Measurements from ENCODE around the gene GALNT10.

DNA sequence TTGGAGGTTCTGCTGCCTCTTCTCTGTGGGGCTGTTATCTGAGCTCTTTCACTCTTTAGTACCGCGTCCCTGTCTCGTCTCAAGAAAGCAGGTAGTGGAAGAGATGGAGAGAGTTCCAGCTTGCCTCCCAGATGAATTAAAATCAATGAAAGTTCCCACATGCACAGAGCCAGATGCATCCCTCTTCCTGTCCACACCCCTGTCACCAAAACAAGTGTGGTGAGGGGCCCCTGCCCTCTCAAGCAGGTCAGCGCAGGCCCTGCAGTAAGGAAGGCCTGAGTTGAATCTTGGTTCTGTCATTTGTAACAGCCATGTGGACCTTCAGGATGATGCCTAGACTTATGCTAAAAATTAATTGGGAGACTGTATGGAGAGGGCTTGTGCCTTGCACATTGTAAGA, 26.9 kb downstream of the GALNT10 start:
- TF ChIP-seq CEBPB (IDR thresholded peaks at IDR 0.05; ENCODE audit: low read depth, low read length): no peak
- TF ChIP-seq, protein P1, sequence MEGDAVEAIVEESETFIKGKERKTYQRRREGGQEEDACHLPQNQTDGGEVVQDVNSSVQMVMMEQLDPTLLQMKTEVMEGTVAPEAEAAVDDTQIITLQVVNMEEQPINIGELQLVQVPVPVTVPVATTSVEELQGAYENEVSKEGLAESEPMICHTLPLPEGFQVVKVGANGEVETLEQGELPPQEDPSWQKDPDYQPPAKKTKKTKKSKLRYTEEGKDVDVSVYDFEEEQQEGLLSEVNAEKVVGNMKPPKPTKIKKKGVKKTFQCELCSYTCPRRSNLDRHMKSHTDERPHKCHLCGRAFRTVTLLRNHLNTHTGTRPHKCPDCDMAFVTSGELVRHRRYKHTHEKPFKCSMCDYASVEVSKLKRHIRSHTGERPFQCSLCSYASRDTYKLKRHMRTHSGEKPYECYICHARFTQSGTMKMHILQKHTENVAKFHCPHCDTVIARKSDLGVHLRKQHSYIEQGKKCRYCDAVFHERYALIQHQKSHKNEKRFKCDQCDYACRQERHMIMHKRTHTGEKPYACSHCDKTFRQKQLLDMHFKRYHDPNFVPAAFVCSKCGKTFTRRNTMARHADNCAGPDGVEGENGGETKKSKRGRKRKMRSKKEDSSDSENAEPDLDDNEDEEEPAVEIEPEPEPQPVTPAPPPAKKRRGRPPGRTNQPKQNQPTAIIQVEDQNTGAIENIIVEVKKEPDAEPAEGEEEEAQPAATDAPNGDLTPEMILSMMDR (IDR thresholded peaks at IDR 0.05; ENCODE audit: control extremely low read depth in 1 of 3, insufficient read depth in 1 of 3, low read depth in 1 of 3, low read length in 3 of 3): no peak
